Spleen (tissue), 11 donors: ENCODE results near the gene SST. TPM values are rescaled to one million over a fixed set of nuclear protein-coding genes. Genes with fewer than 3 reads are reported as not detected.
"Not testable (repeated sequence)": the region's sequence is repeated elsewhere in the genome, so short reads cannot be mapped to it uniquely, and the experiment has no call there.

Experiments used
- DNase-seq: peaks from one replicate; pipeline ENCODE4 v3.0.0-alpha.2; 2020
- H3K27ac ChIP-seq, 8 donors: fragments of 200-600 bp; sonication (generic) in 7 of 8; 1 replicate in 4 of 8; 2 replicates in 4 of 8; pipeline versions ENCODE4 v1.5.0 to v1.8.0; 2016 to 2021; ENCODE audit warnings: inconsistent platforms in 4 of 8, mild to moderate bottlenecking in 4 of 8, moderate library complexity in 1 of 8
- H3K27me3 ChIP-seq, 7 donors: fragments of 200-600 bp; sonication (generic) in 6 of 7; replicated peaks in 1 of 7; 1 replicate in 4 of 7; 2 replicates in 3 of 7; pipeline versions ENCODE4 v1.5.0 to v1.8.0; 2016 to 2021; ENCODE audit warnings: inconsistent platforms in 3 of 7, mild to moderate bottlenecking in 1 of 7
- H3K36me3 ChIP-seq, 6 donors: fragments of 200-600 bp; sonication (generic) in 5 of 6; 1 replicate in 4 of 6; 2 replicates in 2 of 6; pipeline versions ENCODE4 v1.5.0 to v1.8.0; 2016 to 2021; ENCODE audit warnings: inconsistent platforms in 2 of 6
- H3K4me1 ChIP-seq, 6 donors: fragments of 200-600 bp; sonication (generic) in 5 of 6; 1 replicate in 3 of 6; 2 replicates in 3 of 6; pipeline versions ENCODE4 v1.5.0 to v1.8.0; 2016 to 2021; ENCODE audit warnings: inconsistent platforms in 3 of 6
- H3K4me3 ChIP-seq, 8 donors: fragments of 200-600 bp; sonication (generic) in 7 of 8; 1 replicate in 4 of 8; 2 replicates in 4 of 8; pipeline versions ENCODE4 v1.5.0 to v1.8.0; 2016 to 2021; ENCODE audit warnings: inconsistent platforms in 4 of 8, mild to moderate bottlenecking in 4 of 8, moderate library complexity in 2 of 8
- H3K9me3 ChIP-seq, 8 donors: fragments of 200-600 bp; sonication (generic) in 7 of 8; 1 replicate in 4 of 8; 2 replicates in 4 of 8; pipeline versions ENCODE4 v1.5.0 to v1.8.0; 2016 to 2021; ENCODE audit warnings: inconsistent platforms in 4 of 8
- POLR2A ChIP-seq, 3 donors: fragments of 450-650 bp; IDR thresholded peaks; one replicate each; pipeline ENCODE4 v1.5.1; 2017; ENCODE audit warnings: antibody characterized with exemption in 3 of 3, mild to moderate bottlenecking in 1 of 3
- POLR2AphosphoS5 ChIP-seq, 3 donors: sonication (generic); formaldehyde crosslinking; IDR thresholded peaks; one replicate each; pipeline ENCODE4 v1.5.1; 2017; ENCODE audit warnings: antibody characterized with exemption in 3 of 3
- WGBS, 5 donors: extraction: QIAGEN DNeasy Blood & Tissue Kit in 3 of 5; methylation state at CpG; one replicate each; pipeline versions ENCODE4 v1.1.5 to v1.1.7; 2013 to 2018; 5-methylcytosine and 5-hydroxymethylcytosine counted together
- intact Hi-C: fragments of 100-400 bp; cut with DNase I; formaldehyde crosslinking; loops from one replicate; pipeline ENCODE4 v1.15.0; 2023; ENCODE audit warnings: low total_unique reads
- polyA plus RNA-seq, 3 donors: library from polyadenylated mRNA; stranded (reverse); fragments of 200-250 nt; gene quantifications; one replicate each; pipeline ENCODE4 v1.2.1, GENCODE V29; 2013
- total RNA-seq, 7 donors: library from RNA; depleted of rRNA in 3 of 7; stranded (reverse); fragments of >200 nt in 3 of 7; fragmentation: NEBNext Ultra II Directional in 4 of 7; extraction: Animal tissue kit (Norgen Biotek cat#: 25700) in 4 of 7; gene quantifications; one replicate each; pipeline versions ENCODE4 v1.1.0 to v1.2.1, GENCODE V29; 2016 to 2021
- TF ChIP-seq, protein P1 (sequence below), 11 experiments: fragments of 200-600 bp in 7 of 11; fragments of 450-650 bp in 4 of 11; sonication (generic) in 4 of 11; IDR thresholded peaks in 8 of 11; conservative IDR thresholded peaks in 3 of 11; 1 replicate in 7 of 11; 2 replicates in 4 of 11; pipeline versions ENCODE4 v1.4.0 to v1.8.0; 2016 to 2021; ENCODE audit warnings: antibody characterized with exemption in 11 of 11, inconsistent platforms in 4 of 11, mild to moderate bottlenecking in 1 of 11
- donor health status: healthy with polysubstance abuse.
- donor health status: DM: no; HTN: no; CAD: no; lungs with moderate emphysema.
- donor health status: DM: no; HTN: no; CAD: no.
- donor health status: Bipolar disorder and iron deficiency.
- donor health status: healthy.
- donor health status: DM: no; HTN: no; CAD: no.
- donor health status: DM: yes; HTN: yes; CAD: no.

SST gene
- total and polyA plus RNA-seq, 10 donors: 0.26 to 0.52 TPM; not detected in 8

DNA sequence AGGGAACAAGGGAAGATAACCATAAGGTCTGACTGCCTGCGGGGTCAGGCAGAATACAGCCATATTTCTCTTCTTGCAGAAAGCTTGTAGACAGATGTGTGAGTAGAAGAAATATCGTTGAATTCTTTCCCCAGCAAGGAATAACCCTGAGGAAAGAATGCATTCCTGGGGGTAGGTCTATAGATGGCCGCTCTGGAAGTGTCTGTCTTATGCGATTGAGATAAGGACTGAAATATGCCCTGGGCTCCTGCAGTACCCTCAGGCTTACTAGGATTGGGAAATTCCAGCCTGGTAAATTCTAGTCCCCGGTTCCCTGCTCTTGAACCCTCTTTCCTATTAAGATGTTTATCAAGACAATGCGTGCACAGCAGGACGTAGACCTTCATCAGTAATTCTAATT, 15.8 kb upstream of the SST start:
- WGBS, 5 donors: 91 to 95% (median 92%) methylated on average over 7 of the region's 7 CpGs
- Histone ChIP-seq H3K36me3 (no peaks in the 10 kb centered on the region), H3K4me3 (no peak overlapping the region), H3K27me3 (peaks cover 0 to 29% (median 0%) of the 10 kb centered on the region in 7 donors), H3K4me1 (no peaks in the 10 kb centered on the region), H3K9me3 (peaks cover 0 to 27% (median 20%) of the 10 kb centered on the region in 8 donors), H3K27ac (no peak overlapping the region)
- DNase-seq: no peak
- TF ChIP-seq POLR2A (IDR thresholded peaks at IDR 0.05) (no peak), POLR2AphosphoS5 (IDR thresholded peaks at IDR 0.05) (no peak)
- TF ChIP-seq, protein P1, sequence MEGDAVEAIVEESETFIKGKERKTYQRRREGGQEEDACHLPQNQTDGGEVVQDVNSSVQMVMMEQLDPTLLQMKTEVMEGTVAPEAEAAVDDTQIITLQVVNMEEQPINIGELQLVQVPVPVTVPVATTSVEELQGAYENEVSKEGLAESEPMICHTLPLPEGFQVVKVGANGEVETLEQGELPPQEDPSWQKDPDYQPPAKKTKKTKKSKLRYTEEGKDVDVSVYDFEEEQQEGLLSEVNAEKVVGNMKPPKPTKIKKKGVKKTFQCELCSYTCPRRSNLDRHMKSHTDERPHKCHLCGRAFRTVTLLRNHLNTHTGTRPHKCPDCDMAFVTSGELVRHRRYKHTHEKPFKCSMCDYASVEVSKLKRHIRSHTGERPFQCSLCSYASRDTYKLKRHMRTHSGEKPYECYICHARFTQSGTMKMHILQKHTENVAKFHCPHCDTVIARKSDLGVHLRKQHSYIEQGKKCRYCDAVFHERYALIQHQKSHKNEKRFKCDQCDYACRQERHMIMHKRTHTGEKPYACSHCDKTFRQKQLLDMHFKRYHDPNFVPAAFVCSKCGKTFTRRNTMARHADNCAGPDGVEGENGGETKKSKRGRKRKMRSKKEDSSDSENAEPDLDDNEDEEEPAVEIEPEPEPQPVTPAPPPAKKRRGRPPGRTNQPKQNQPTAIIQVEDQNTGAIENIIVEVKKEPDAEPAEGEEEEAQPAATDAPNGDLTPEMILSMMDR (IDR thresholded peaks at IDR 0.05 in 8 of 11, conservative IDR thresholded peaks at IDR 0.05 in 3 of 11): no peak
- intact Hi-C loops: loop anchor here (10.0 kb wide), 1 partner anchor 461 kb away; no protein-coding TSS in a partner anchor

DNA sequence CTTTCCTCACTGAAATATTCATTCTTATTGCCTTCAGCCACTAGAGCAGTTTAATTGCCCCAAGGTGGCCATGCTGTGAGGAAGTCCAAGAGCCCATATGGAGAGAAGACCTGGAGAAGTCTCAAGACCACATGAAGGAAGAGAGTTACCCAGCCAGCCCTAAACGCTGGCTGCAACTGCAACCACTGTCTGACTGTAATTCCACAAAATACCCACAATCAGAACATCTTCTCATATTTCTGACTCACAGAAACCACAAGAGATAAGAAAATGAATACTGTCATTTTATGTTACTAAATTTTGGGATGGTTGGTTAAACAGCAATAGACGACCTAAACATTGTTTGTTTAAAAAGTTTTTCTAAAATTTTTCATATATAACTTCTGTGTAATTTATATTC, 14.7 kb upstream of the SST start:
- intact Hi-C loops: loop anchor here (10.0 kb wide), 1 partner anchor 460 kb away; no protein-coding TSS in a partner anchor
- Histone ChIP-seq H3K36me3 (no peaks in the 10 kb centered on the region), H3K27me3 (peaks cover 0 to 37% (median 0%) of the 10 kb centered on the region in 7 donors), H3K4me1 (no peaks in the 10 kb centered on the region), H3K27ac (no peak overlapping the region), H3K4me3 (no peak overlapping the region), H3K9me3 (peaks cover 0 to 27% (median 20%) of the 10 kb centered on the region in 8 donors)
- no peak for DNase-seq
- 45 to 59% (median 50%) methylated on average over 2 of the region's 2 CpGs for WGBS, 5 donors
- TF ChIP-seq, protein P1 (IDR thresholded peaks at IDR 0.05 in 8 of 11, conservative IDR thresholded peaks at IDR 0.05 in 3 of 11): no peak
- no peak for TF ChIP-seq POLR2A (IDR thresholded peaks at IDR 0.05)
- no peak for TF ChIP-seq POLR2AphosphoS5 (IDR thresholded peaks at IDR 0.05)

DNA sequence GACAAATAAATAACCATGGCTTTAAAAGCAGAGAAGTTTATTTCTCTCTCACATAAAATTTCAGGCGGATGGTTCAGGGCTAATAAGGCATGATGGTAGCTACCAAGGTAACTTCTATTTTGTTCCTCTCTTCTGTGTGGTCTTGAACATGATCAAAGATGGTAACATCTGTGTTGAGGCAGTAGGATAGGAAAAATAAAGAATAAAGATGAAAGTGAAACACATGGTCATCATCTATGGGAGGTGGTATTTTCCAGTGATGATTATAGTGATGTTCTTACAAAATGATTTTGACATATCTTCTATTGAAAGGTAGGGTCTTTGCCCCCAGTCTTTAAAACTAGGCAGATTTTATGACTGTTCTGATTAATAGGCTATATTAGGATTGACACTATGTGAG, 14.2 kb upstream of the SST start:
- peaks cover 0 to 39% (median 0%) of the 10 kb centered on the region in 7 donors for H3K27me3 ChIP-seq
- peaks cover 0 to 4% (median under 1%) of the 10 kb centered on the region in 6 donors for H3K4me1 ChIP-seq
- intact Hi-C loops: loop anchor here (10.0 kb wide), 1 partner anchor 460 kb away; no protein-coding TSS in a partner anchor
- no peak overlapping the region for H3K4me3 ChIP-seq
- no peak for TF ChIP-seq POLR2AphosphoS5 (IDR thresholded peaks at IDR 0.05)
- no peak for TF ChIP-seq POLR2A (IDR thresholded peaks at IDR 0.05)
- TF ChIP-seq, protein P1 (IDR thresholded peaks at IDR 0.05 in 8 of 11, conservative IDR thresholded peaks at IDR 0.05 in 3 of 11): no peak
- WGBS, 5 donors: 92 to 98% (median 95%) methylated on average over 1 of the region's 1 CpG
- peaks cover 0 to 27% (median 20%) of the 10 kb centered on the region in 8 donors for H3K9me3 ChIP-seq
- no peak for DNase-seq
- no peak overlapping the region for H3K27ac ChIP-seq
- H3K36me3 ChIP-seq: no peaks in the 10 kb centered on the region

DNA sequence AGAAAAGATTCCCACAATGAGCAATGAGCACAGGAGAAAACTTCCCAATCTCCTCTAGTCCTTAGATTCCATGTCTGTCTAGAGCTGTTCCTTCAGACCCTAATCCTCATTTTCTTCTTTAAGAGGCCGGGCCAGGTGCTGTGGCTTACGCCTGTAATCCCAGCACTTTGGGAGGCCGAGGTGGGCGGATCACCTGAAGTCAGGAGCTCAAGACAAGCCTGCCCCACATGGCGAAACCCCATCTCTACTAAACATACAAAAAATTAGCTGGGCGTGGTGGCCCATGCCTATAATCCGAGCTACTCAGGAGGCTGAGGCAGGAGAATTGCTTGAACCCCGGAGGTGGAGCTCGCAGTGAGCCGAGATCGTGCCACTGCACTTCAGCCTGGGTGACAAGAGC, 11.6 kb upstream of the SST start:
- not testable (repeated sequence) for H3K36me3 ChIP-seq, H3K27ac ChIP-seq, H3K4me3 ChIP-seq, DNase-seq
- Histone ChIP-seq H3K9me3 (peaks cover 0 to 22% (median 17%) of the 10 kb centered on the region in 8 donors), H3K27me3 (peaks cover 0 to 34% (median 0%) of the 10 kb centered on the region in 7 donors), H3K4me1 (peaks cover 0 to 11% (median 3%) of the 10 kb centered on the region in 6 donors)
- intact Hi-C loops: loop anchor here (10.0 kb wide), 1 partner anchor 457 kb away; no protein-coding TSS in a partner anchor
- 82 to 97% (median 86%) methylated on average over 11 of the region's 11 CpGs for WGBS, 5 donors
